ENCODE results near the gene WDR5B. TPM values are rescaled to one million over a fixed set of nuclear protein-coding genes. Genes with fewer than 3 reads are reported as not detected.

WDR5B gene
- total RNA-seq, 1 experiment from 2014 or later = 3.4 TPM

DNA sequence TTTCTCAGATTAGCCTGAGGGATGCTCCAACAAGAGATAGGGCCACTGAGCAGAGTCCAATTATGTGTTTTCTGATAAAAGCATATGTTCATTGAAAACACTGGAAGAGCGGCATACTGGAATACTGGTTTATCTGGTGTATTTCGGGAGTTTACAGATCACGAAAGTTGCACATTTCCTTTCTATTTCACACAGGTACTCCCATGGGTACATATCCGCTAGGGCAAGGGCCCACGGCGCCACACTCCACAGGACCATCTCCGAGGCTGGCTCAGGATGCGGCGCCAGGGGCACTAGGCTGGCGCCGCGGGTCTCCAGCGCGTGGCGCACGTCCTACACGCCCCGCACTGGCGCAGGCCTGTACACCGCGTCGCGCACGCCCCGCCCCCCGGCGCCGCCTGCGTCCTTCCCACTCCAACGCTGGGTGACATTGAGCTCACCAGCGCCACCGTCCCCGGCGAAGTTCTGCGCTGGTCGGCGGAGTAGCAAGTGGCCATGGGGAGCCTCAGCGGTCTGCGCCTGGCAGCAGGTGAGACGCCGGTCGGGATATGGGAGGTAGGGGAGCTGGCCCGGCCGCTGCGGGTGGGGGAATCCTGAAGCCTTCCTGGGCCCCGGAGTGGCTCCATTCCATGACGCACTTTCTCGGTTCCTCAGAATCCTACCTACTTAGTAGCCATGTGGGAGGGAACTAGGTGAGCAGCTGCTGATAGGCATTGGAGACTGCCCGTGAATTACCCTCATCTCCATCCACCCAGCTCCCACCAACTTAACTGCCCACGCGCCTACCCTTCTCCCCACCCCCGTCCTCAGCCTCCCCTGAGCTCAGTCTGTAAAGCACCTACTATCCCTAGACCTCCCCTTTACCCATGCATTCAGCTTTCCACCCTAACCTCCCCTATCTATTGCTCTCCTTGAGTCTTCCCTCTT is 31.8 kb downstream of the WDR5B start, which contains the start of gene FAM162A:
Gene FAM162A (plus strand): TSS at position 412 of the 927 bp plus-strand sequence. CDS start 84 bp downstream, at position 496.
- Histone ChIP-seq H4K20me1 (ENCODE audit: insufficient read depth) (no peaks in the 10 kb centered on the region), H3K27ac (ENCODE audit: low read depth, low read length) (peak within 1 kb of the TSS; percentile 67), H3K9me2 (ENCODE audit: insufficient read depth) (no peaks in the 10 kb centered on the region), H2AFZ (ENCODE audit: low read depth, low read length, poor library complexity, severe bottlenecking) (peak within 1 kb of the TSS; percentile 20), H3K27me3 (ENCODE audit: insufficient read depth, low read length) (no peaks in the 10 kb centered on the region), H3K9ac (ENCODE audit: low read length) (peak within 1 kb of the TSS; percentile 81), H3K4me3 (replicated peaks in 1 of 2; ENCODE audit: low read depth in 1 of 2, low read length in 2 of 2) (peak within 1 kb of the TSS; percentile 72 to 78), H3K4me2 (ENCODE audit: low read length) (peak within 1 kb of the TSS; percentile 80), H3K79me2 (ENCODE audit: insufficient read depth, low read length) (peaks cover 89% of the 10 kb centered on the region), H3K9me3 (ENCODE audit: control insufficient read depth in 1 of 2, insufficient read depth in 1 of 2, low read depth in 1 of 2, low read length in 2 of 2) (no peaks in the 10 kb centered on the region), H3K36me3 (ENCODE audit: control insufficient read depth in 1 of 2, insufficient read depth in 2 of 2, low read length in 2 of 2) (peaks cover 0 to 4% of the 10 kb centered on the region in 2 experiments; a peak in 1 of 4 replicates), H3K4me1 (ENCODE audit: control insufficient read depth in 1 of 2, insufficient read depth in 2 of 2, low read length in 2 of 2) (peaks cover 2 to 14% of the 10 kb centered on the region in 2 experiments; a peak in 3 of 4 replicates)
- POLR2A ChIA-PET = interaction anchor here (0.7 to 2.3 kb wide), 13 partner anchors 9 to 822 kb away, joined by 3 to 19 read pairs (median 4); partner anchors contain the start of genes HSPBAP1 and WDR5B
- no TSS peak for BruUV-seq (replicated peaks)
- CTCF ChIA-PET = interaction anchor here (0.6 to 2.1 kb wide), 14 partner anchors 9 to 877 kb away, joined by 3 to 23 read pairs (median 3); partner anchors contain the start of gene WDR5B
- DNase-seq (ENCODE audit: low read depth, low spot score) (peak; percentile 88), ATAC-seq (peak; percentile 95)
- RAD21 ChIA-PET (ENCODE audit: low non-redundant PET in 1 of 2, low total read pairs in 2 of 2, uncharacterized antibody in 2 of 2, unreplicated experiment in 2 of 2) = no interaction called here
- intact Hi-C loops (cut with micrococcal nuclease) = no loop called here
- no peak for TF ChIP-seq EZH2phosphoT487 (IDR thresholded peaks at IDR 0.05; ENCODE audit: borderline replicate concordance)
- TF ChIP-seq SRF (IDR thresholded peaks at IDR 0.05; ENCODE audit: low read depth) = no peak
- no peak; the same call in 1 of the 2 replicates for TF ChIP-seq ATF3 (IDR thresholded peaks at IDR 0.05)
- 0 out of 2 replicates have a peak, but pooled peaks have one; percentile 17 for TF ChIP-seq JUND (IDR thresholded peaks at IDR 0.05)
- TF ChIP-seq FOSL1 (IDR thresholded peaks at IDR 0.05; ENCODE audit: low read depth) = no peak
- TF ChIP-seq POLR2A (IDR thresholded peaks at IDR 0.05; ENCODE audit: borderline replicate concordance, extremely low read depth, insufficient read depth, insufficient read length) = peak; percentile 82
- TF ChIP-seq CBX3 (IDR thresholded peaks at IDR 0.05; ENCODE audit: low read depth) = peak; percentile 86
- TF ChIP-seq RAD21 (IDR thresholded peaks at IDR 0.05; ENCODE audit: low read depth) = peak; percentile 42
- TF ChIP-seq CEBPB (IDR thresholded peaks at IDR 0.05; ENCODE audit: low read depth) = no peak
- no peak; the same call in 1 of the 2 replicates for TF ChIP-seq EGR1 (IDR thresholded peaks at IDR 0.05; ENCODE audit: low read depth)
- no peak for TF ChIP-seq ELF1 (IDR thresholded peaks at IDR 0.05; ENCODE audit: borderline replicate concordance, low read depth)
- TF ChIP-seq POLR2AphosphoS5 (IDR thresholded peaks at IDR 0.05; ENCODE audit: low read depth, low read length) = peak; percentile 94
- peak; percentile 50; the same call in 1 of the 2 replicates for TF ChIP-seq SP1 (IDR thresholded peaks at IDR 0.05; ENCODE audit: low read depth)
- TF ChIP-seq, protein P1, sequence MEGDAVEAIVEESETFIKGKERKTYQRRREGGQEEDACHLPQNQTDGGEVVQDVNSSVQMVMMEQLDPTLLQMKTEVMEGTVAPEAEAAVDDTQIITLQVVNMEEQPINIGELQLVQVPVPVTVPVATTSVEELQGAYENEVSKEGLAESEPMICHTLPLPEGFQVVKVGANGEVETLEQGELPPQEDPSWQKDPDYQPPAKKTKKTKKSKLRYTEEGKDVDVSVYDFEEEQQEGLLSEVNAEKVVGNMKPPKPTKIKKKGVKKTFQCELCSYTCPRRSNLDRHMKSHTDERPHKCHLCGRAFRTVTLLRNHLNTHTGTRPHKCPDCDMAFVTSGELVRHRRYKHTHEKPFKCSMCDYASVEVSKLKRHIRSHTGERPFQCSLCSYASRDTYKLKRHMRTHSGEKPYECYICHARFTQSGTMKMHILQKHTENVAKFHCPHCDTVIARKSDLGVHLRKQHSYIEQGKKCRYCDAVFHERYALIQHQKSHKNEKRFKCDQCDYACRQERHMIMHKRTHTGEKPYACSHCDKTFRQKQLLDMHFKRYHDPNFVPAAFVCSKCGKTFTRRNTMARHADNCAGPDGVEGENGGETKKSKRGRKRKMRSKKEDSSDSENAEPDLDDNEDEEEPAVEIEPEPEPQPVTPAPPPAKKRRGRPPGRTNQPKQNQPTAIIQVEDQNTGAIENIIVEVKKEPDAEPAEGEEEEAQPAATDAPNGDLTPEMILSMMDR (IDR thresholded peaks at IDR 0.05 in 2 of 3, conservative IDR thresholded peaks at IDR 0.05 in 1 of 3; ENCODE audit: borderline replicate concordance in 1 of 3, insufficient read depth in 1 of 3, low read depth in 2 of 3, low read length in 2 of 3) = peak; percentile 52 to 69 (median 58)
- no peak for TF ChIP-seq ZBTB33 (IDR thresholded peaks at IDR 0.05; ENCODE audit: extremely low read depth, insufficient replicate concordance, low read length)
- TF ChIP-seq, protein P2, sequence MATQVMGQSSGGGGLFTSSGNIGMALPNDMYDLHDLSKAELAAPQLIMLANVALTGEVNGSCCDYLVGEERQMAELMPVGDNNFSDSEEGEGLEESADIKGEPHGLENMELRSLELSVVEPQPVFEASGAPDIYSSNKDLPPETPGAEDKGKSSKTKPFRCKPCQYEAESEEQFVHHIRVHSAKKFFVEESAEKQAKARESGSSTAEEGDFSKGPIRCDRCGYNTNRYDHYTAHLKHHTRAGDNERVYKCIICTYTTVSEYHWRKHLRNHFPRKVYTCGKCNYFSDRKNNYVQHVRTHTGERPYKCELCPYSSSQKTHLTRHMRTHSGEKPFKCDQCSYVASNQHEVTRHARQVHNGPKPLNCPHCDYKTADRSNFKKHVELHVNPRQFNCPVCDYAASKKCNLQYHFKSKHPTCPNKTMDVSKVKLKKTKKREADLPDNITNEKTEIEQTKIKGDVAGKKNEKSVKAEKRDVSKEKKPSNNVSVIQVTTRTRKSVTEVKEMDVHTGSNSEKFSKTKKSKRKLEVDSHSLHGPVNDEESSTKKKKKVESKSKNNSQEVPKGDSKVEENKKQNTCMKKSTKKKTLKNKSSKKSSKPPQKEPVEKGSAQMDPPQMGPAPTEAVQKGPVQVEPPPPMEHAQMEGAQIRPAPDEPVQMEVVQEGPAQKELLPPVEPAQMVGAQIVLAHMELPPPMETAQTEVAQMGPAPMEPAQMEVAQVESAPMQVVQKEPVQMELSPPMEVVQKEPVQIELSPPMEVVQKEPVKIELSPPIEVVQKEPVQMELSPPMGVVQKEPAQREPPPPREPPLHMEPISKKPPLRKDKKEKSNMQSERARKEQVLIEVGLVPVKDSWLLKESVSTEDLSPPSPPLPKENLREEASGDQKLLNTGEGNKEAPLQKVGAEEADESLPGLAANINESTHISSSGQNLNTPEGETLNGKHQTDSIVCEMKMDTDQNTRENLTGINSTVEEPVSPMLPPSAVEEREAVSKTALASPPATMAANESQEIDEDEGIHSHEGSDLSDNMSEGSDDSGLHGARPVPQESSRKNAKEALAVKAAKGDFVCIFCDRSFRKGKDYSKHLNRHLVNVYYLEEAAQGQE (IDR thresholded peaks at IDR 0.05; ENCODE audit: low read depth) = no peak
- peak; percentile 48; the same call in 1 of the 2 replicates for TF ChIP-seq ZFX (IDR thresholded peaks at IDR 0.05)
- peak; percentile 98 for TF ChIP-seq SIN3A (IDR thresholded peaks at IDR 0.05; ENCODE audit: low read depth)
- TF ChIP-seq MAX (IDR thresholded peaks at IDR 0.05) = peak; percentile 95
